Measurements from ENCODE around the gene ZNF605.

GRCh38 chr12:132954471-132955048 lies 1.5 kb downstream of the ZNF605 start:
- no peak for TF ChIP-seq REST (IDR thresholded peaks at IDR 0.05; ENCODE audit: low read depth)
- no peak for TF ChIP-seq YY1 (IDR thresholded peaks at IDR 0.05; ENCODE audit: low read depth)
- TF ChIP-seq CEBPB (IDR thresholded peaks at IDR 0.05) = no peak
- no peak for TF ChIP-seq RAD21 (IDR thresholded peaks at IDR 0.05; ENCODE audit: low read depth)
- no peak for TF ChIP-seq TAF1 (IDR thresholded peaks at IDR 0.05; ENCODE audit: low read depth)
- no peak for TF ChIP-seq USF1 (IDR thresholded peaks at IDR 0.05)
- no peak for TF ChIP-seq MAX (IDR thresholded peaks at IDR 0.05)
